Sigmoid colon (tissue), 4 donors: ENCODE data around the gene TRPM3.

ENCODE experiments used
- CTCF ChIP-seq, 4 experiments: fragments of 450-650 bp in 3 of 4; fragments of 200-600 bp in 1 of 4; IDR thresholded peaks; one replicate each; pipeline ENCODE4 v1.5.1; 2016 to 2019; ENCODE audit warnings: antibody characterized with exemption in 4 of 4, mild to moderate bottlenecking in 3 of 4, moderate library complexity in 2 of 4
- POLR2A ChIP-seq, 2 donors: fragments of 450-650 bp; IDR thresholded peaks; one replicate each; pipeline ENCODE4 v1.6.1; 2016; ENCODE audit warnings: antibody characterized with exemption in 2 of 2, mild to moderate bottlenecking in 2 of 2, moderate library complexity in 2 of 2
- POLR2AphosphoS5 ChIP-seq, 4 donors: sonication (generic); formaldehyde crosslinking; IDR thresholded peaks; one replicate each; pipeline ENCODE4 v1.6.1; 2017; ENCODE audit warnings: antibody characterized with exemption in 4 of 4

DNA sequence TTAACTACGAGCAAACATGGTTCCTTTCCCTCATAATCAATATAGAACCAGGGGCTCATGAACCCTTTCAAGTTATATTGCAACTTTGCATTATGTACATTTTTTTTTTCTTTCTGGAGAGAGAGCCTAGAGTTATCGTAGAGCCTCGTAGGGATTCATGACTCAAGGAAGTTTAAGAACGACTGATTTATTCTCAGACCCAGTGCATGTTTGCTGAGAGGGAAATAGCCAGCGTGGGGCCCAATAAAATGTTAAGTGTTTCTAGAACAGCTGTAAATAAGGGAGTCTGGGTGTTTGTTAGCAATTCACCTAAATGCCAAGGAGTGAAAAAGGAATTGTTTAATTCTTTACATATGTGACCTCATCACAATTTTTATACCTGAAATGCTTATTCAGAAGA lies 587.9 kb downstream of the TRPM3 start:
- TF ChIP-seq CTCF (IDR thresholded peaks at IDR 0.05) = no peak
- no peak for TF ChIP-seq POLR2AphosphoS5 (IDR thresholded peaks at IDR 0.05)
- TF ChIP-seq POLR2A (IDR thresholded peaks at IDR 0.05) = no peak
